ENCODE data around the gene TSPAN11.

TSPAN11 gene

DNA sequence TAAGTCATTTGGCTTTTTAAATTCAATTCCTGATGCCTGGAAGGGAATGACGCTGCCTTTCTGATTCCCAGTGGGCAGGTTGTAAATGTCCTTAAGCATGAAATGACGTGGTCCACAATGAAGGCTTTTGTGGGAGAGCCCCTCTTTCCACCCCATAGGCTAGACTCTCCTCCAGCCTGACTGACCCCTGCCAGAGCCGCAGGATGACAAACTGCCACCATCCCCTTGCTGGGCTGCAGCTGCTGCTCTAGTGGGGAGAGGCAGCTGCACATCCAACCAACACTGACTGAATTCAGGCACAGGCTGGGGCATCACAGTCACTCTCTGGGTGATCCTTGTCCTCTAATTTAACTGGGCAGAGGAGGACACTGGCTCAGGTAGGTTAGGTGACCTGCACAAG lies 6.3 kb downstream of the TSPAN11 start:
- no peaks in the 10 kb centered on the region; the same call in 1 of the 2 replicates for H3K9me3 ChIP-seq
- no peaks in the 10 kb centered on the region for H3K36me3 ChIP-seq
- H3K4me1 ChIP-seq: no peaks in the 10 kb centered on the region
- TF ChIP-seq, protein P1, sequence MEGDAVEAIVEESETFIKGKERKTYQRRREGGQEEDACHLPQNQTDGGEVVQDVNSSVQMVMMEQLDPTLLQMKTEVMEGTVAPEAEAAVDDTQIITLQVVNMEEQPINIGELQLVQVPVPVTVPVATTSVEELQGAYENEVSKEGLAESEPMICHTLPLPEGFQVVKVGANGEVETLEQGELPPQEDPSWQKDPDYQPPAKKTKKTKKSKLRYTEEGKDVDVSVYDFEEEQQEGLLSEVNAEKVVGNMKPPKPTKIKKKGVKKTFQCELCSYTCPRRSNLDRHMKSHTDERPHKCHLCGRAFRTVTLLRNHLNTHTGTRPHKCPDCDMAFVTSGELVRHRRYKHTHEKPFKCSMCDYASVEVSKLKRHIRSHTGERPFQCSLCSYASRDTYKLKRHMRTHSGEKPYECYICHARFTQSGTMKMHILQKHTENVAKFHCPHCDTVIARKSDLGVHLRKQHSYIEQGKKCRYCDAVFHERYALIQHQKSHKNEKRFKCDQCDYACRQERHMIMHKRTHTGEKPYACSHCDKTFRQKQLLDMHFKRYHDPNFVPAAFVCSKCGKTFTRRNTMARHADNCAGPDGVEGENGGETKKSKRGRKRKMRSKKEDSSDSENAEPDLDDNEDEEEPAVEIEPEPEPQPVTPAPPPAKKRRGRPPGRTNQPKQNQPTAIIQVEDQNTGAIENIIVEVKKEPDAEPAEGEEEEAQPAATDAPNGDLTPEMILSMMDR (IDR thresholded peaks at IDR 0.05; ENCODE audit: low read depth, low read length): no peak
- DNase-seq: no peak
- no peak overlapping the region for H3K4me3 ChIP-seq (ENCODE audit: low read depth, low read length)
- H3K27me3 ChIP-seq: no peaks in the 10 kb centered on the region

GRCh38 chr12:30934811-30935210 lies 8.3 kb downstream of the TSPAN11 start:
- TF ChIP-seq, protein P1 (IDR thresholded peaks at IDR 0.05; ENCODE audit: low read depth, low read length): no peak
- Histone ChIP-seq H3K36me3 (no peaks in the 10 kb centered on the region), H3K4me1 (no peaks in the 10 kb centered on the region), H3K27me3 (no peaks in the 10 kb centered on the region), H3K9me3 (no peaks in the 10 kb centered on the region; the same call in 1 of the 2 replicates), H3K4me3 (ENCODE audit: low read depth, low read length) (no peak overlapping the region)
- DNase-seq: no peak

GRCh38 chr12:30936036-30936435 lies 9.5 kb downstream of the TSPAN11 start:
- no peaks in the 10 kb centered on the region for H3K27me3 ChIP-seq
- H3K36me3 ChIP-seq: no peaks in the 10 kb centered on the region
- no peaks in the 10 kb centered on the region for H3K4me1 ChIP-seq
- no peak for DNase-seq
- no peaks in the 10 kb centered on the region; the same call in 1 of the 2 replicates for H3K9me3 ChIP-seq
- TF ChIP-seq, protein P1 (IDR thresholded peaks at IDR 0.05; ENCODE audit: low read depth, low read length): no peak
- no peak overlapping the region for H3K4me3 ChIP-seq (ENCODE audit: low read depth, low read length)

GRCh38 chr12:30939234-30939633 lies 12.7 kb downstream of the TSPAN11 start:
- DNase-seq: no peak
- H3K27me3 ChIP-seq: no peaks in the 10 kb centered on the region
- TF ChIP-seq, protein P1 (IDR thresholded peaks at IDR 0.05; ENCODE audit: low read depth, low read length): no peak

DNA sequence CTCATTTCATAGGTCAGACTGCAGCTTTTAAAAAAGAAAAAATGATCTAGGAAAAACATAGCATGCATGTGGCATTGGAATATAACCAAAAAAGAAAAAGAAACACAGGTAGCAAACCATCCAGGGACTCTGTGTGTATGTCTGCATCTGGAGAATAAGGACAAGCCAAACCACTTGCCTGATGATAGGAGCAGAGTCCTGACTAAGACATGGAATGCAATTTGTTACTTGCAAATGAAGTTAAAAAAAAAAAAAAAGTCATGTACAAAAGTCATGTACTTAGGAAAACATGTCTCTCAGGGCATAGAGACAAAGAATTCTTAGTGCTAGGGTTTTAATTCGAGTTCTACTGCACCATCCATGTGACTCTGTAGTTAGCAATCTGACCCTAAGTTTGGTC lies 15.9 kb downstream of the TSPAN11 start:
- Histone ChIP-seq H3K4me1 (no peaks in the 10 kb centered on the region), H3K27me3 (no peaks in the 10 kb centered on the region), H3K4me3 (ENCODE audit: low read depth, low read length) (no peak overlapping the region), H3K9me3 (no peaks in the 10 kb centered on the region), H3K36me3 (no peaks in the 10 kb centered on the region)
- TF ChIP-seq, protein P1 (IDR thresholded peaks at IDR 0.05; ENCODE audit: low read depth, low read length): no peak
- no peak for DNase-seq

More at GRCh38 chr12:30939234-30939633, 12.7 kb downstream of the TSPAN11 start:
- H3K9me3 ChIP-seq: no peaks in the 10 kb centered on the region; the same call in 1 of the 2 replicates
- no peaks in the 10 kb centered on the region for H3K4me1 ChIP-seq
- no peaks in the 10 kb centered on the region for H3K36me3 ChIP-seq
- H3K4me3 ChIP-seq (ENCODE audit: low read depth, low read length): no peak overlapping the region

GRCh38 chr12:30942936-30943335 lies 16.4 kb downstream of the TSPAN11 start:
- TF ChIP-seq, protein P1 (IDR thresholded peaks at IDR 0.05; ENCODE audit: low read depth, low read length): no peak
- H3K36me3 ChIP-seq: no peaks in the 10 kb centered on the region
- no peak overlapping the region for H3K4me3 ChIP-seq (ENCODE audit: low read depth, low read length)
- no peak for DNase-seq
- no peaks in the 10 kb centered on the region for H3K4me1 ChIP-seq
- H3K27me3 ChIP-seq: no peaks in the 10 kb centered on the region
- no peaks in the 10 kb centered on the region for H3K9me3 ChIP-seq

Measured in BE2C (cell line).